Measurements from ENCODE around the gene TRPM6.

TRPM6 gene

GRCh38 chr9:74770508-74771261, 117.0 kb downstream of the TRPM6 start:
- peak; percentile 5 for DNase-seq

- no peak for DNase-seq
Measured at GRCh38 chr9:74765481-74765971, 122.2 kb downstream of the TRPM6 start.

GRCh38 chr9:74762950-74763349, 124.8 kb downstream of the TRPM6 start:
- no peak for DNase-seq

- peak; percentile 14 for DNase-seq
Measured at GRCh38 chr9:74760031-74760700, 127.6 kb downstream of the TRPM6 start.

GRCh38 chr9:74755999-74756398, 131.7 kb downstream of the TRPM6 start:
- DNase-seq = no peak

GRCh38 chr9:74755355-74755754, 132.4 kb downstream of the TRPM6 start:
- no peak for DNase-seq

- DNase-seq = peak; percentile 43
Measured at GRCh38 chr9:74753650-74754049, 134.1 kb downstream of the TRPM6 start.

GRCh38 chr9:74748966-74749365, 138.8 kb downstream of the TRPM6 start:
- peak; percentile 82 for DNase-seq

- peak; percentile 42 for DNase-seq
Measured at GRCh38 chr9:74742792-74743730, 144.7 kb downstream of the TRPM6 start.

GRCh38 chr9:74742191-74742790, 145.4 kb downstream of the TRPM6 start:
- DNase-seq = no peak

- DNase-seq = no peak
Measured at GRCh38 chr9:74736646-74737045, 151.1 kb downstream of the TRPM6 start.

GRCh38 chr9:74735761-74736160, 152.0 kb downstream of the TRPM6 start:
- DNase-seq = no peak

GRCh38 chr9:74729136-74729695, 158.5 kb downstream of the TRPM6 start:
- no peak for DNase-seq

GRCh38 chr9:74728176-74728575, 159.5 kb downstream of the TRPM6 start:
- DNase-seq = no peak

GRCh38 chr9:74726581-74726980, 161.1 kb downstream of the TRPM6 start:
- no peak for DNase-seq

GRCh38 chr9:74724317-74724716, 163.4 kb downstream of the TRPM6 start:
- no peak for DNase-seq

GRCh38 chr9:74721696-74722660, 165.7 kb downstream of the TRPM6 start:
- no peak for DNase-seq

GRCh38 chr9:74719306-74719705, 168.4 kb downstream of the TRPM6 start:
- DNase-seq = no peak

GRCh38 chr9:74718709-74719108, 169.0 kb downstream of the TRPM6 start:
- DNase-seq = no peak

- no peak for DNase-seq
Measured at GRCh38 chr9:74711341-74711740, 176.4 kb downstream of the TRPM6 start.

GRCh38 chr9:74697535-74697934, 190.2 kb downstream of the TRPM6 start:
- DNase-seq = no peak

Measured in DMS53 (cell line).